GM23338 (cell line): ENCODE measurements around the gene HIVEP3. TPM values are rescaled to one million over a fixed set of nuclear protein-coding genes. Genes with fewer than 3 reads are reported as not detected.
A peak's percentile ranks its signal among the peaks of the same experiment; 100 is the strongest.

Experiments used
- ATAC-seq: fragments of 200-7000 bp; cut with Tn5 transposase; 3 replicates; pipeline ENCODE4 v1.9.1; 2020
- DNase-seq: peaks from one replicate; pipeline ENCODE4 v3.0.0-alpha.2; 2015; ENCODE audit warnings: low spot score
- H2AFZ ChIP-seq: fragments of 200-600 bp; sonication (generic); 2 replicates; pipeline ENCODE4 v1.8.0; 2016; ENCODE audit warnings: antibody characterized with exemption, mild to moderate bottlenecking, moderate library complexity
- H3F3A ChIP-seq: fragments of 200-600 bp; sonication (generic); replicated peaks from 2 replicates; pipeline ENCODE4 v1.8.0; 2017; ENCODE audit warnings: antibody characterized with exemption, mixed run types, low read depth
- H3K27ac ChIP-seq: fragments of 200-600 bp; sonication (generic); 2 replicates; pipeline ENCODE4 v1.6.1; 2016; ENCODE audit warnings: low read depth
- H3K27me3 ChIP-seq: fragments of 200-600 bp; sonication (generic); 2 replicates; pipeline ENCODE4 v1.8.0; 2016; ENCODE audit warnings: mild to moderate bottlenecking, mixed run types, moderate library complexity; ENCODE audit not compliant: insufficient read depth
- H3K36me3 ChIP-seq: fragments of 200-600 bp; sonication (generic); 2 replicates; pipeline ENCODE4 v1.8.0; 2016; ENCODE audit warnings: mild to moderate bottlenecking; ENCODE audit not compliant: insufficient read depth
- H3K4me1 ChIP-seq: fragments of 200-600 bp; sonication (generic); 2 replicates; pipeline ENCODE4 v1.8.0; 2016; ENCODE audit warnings: mild to moderate bottlenecking, moderate library complexity; ENCODE audit not compliant: insufficient read depth
- H3K4me2 ChIP-seq: fragments of 200-600 bp; sonication (generic); 2 replicates; pipeline ENCODE4 v1.7.1; 2017; ENCODE audit warnings: mixed run types
- H3K4me3 ChIP-seq: fragments of 200-600 bp; sonication (generic); 2 replicates; pipeline ENCODE4 v1.6.1; 2016; ENCODE audit warnings: mixed run types
- H3K79me2 ChIP-seq: fragments of 200-600 bp; sonication (generic); replicated peaks from 2 replicates; pipeline ENCODE4 v1.8.0; 2017; ENCODE audit warnings: mild to moderate bottlenecking; ENCODE audit not compliant: insufficient read depth
- H3K9me2 ChIP-seq: fragments of 200-600 bp; sonication (generic); 2 replicates; pipeline ENCODE4 v1.8.0; 2017; ENCODE audit not compliant: insufficient read depth
- H4K20me1 ChIP-seq: fragments of 200-600 bp; sonication (generic); replicated peaks from 2 replicates; pipeline ENCODE4 v1.8.0; 2017; ENCODE audit warnings: mild to moderate bottlenecking; ENCODE audit not compliant: insufficient read depth
- H3K27ac Mint-ChIP-seq: 2 replicates; pipeline ENCODE4 v1.8.0; 2020; ENCODE audit warnings: inconsistent platforms, mild to moderate bottlenecking, moderate library complexity, mixed read lengths
- H3K27me3 Mint-ChIP-seq: 3 replicates; pipeline ENCODE4 v1.8.0; 2022; ENCODE audit warnings: low read depth, mild to moderate bottlenecking, moderate library complexity, mixed read lengths, inconsistent platforms; ENCODE audit not compliant: insufficient read depth, poor library complexity
- H3K36me3 Mint-ChIP-seq: 3 replicates; pipeline ENCODE4 v1.8.0; 2021; ENCODE audit warnings: low read depth, mild to moderate bottlenecking, inconsistent platforms, moderate library complexity, mixed read lengths
- H3K4me1 Mint-ChIP-seq: 3 replicates; pipeline ENCODE4 v1.8.0; 2020; ENCODE audit warnings: mild to moderate bottlenecking, inconsistent platforms, mixed read lengths
- H3K4me3 Mint-ChIP-seq: 3 replicates; pipeline ENCODE4 v1.8.0; 2021; ENCODE audit warnings: moderate library complexity, mild to moderate bottlenecking, inconsistent platforms, mixed read lengths
- H3K9me3 Mint-ChIP-seq: 3 replicates; pipeline ENCODE4 v1.8.0; 2020; ENCODE audit warnings: moderate library complexity, mild to moderate bottlenecking, inconsistent platforms, mixed read lengths
- CREB1 ChIP-seq: fragments of 250-450 bp; sonication (Bioruptor Pico); IDR thresholded peaks from 2 replicates; pipeline ENCODE4 v1.5.0; 2020; ENCODE audit warnings: low read depth, mild to moderate bottlenecking, moderate library complexity
- CTCF ChIP-seq, 2 experiments: fragments of 200-600 bp in 1 of 2; sonication (generic) in 1 of 2; conservative IDR thresholded peaks; 2 replicates each; pipeline versions ENCODE4 v1.5.1 to v1.6.1; 2016 to 2017; ENCODE audit warnings: antibody characterized with exemption in 2 of 2, low read depth in 2 of 2, mild to moderate bottlenecking in 2 of 2, moderate library complexity in 1 of 2
- ETS1 ChIP-seq: IDR thresholded peaks from 2 replicates; pipeline ENCODE4 v1.6.1; 2016; ENCODE audit warnings: antibody characterized with exemption
- EZH2 ChIP-seq: fragments of 200-600 bp; sonication (generic); IDR thresholded peaks from one replicate; pipeline ENCODE4 v1.8.0; 2017; ENCODE audit warnings: antibody characterized with exemption, mild to moderate bottlenecking, low read depth; ENCODE audit not compliant: unreplicated experiment
- EZH2phosphoT487 ChIP-seq: fragments of 200-600 bp; sonication (generic); IDR thresholded peaks from one replicate; pipeline ENCODE4 v1.8.1; 2018; ENCODE audit warnings: antibody characterized with exemption; ENCODE audit not compliant: unreplicated experiment
- JUNB ChIP-seq: IDR thresholded peaks from one replicate; pipeline ENCODE4 v1.6.1; 2016; ENCODE audit warnings: antibody characterized with exemption; ENCODE audit not compliant: unreplicated experiment
- NANOG ChIP-seq: IDR thresholded peaks from 2 replicates; pipeline ENCODE4 v1.6.1; 2016; ENCODE audit warnings: antibody characterized with exemption, borderline replicate concordance
- POLR2AphosphoS5 ChIP-seq: IDR thresholded peaks from 2 replicates; pipeline ENCODE4 v1.6.1; 2016; ENCODE audit warnings: antibody characterized with exemption, low read depth
- REST ChIP-seq: IDR thresholded peaks from one replicate; pipeline ENCODE4 v1.6.1; 2018; ENCODE audit warnings: antibody characterized with exemption; ENCODE audit not compliant: unreplicated experiment
- STAT1 ChIP-seq: IDR thresholded peaks from one replicate; pipeline ENCODE4 v1.6.1; 2016; ENCODE audit warnings: antibody characterized with exemption; ENCODE audit not compliant: unreplicated experiment
- ZNF114 ChIP-seq: fragments of 250-450 bp; sonication (Bioruptor Pico); IDR thresholded peaks from 2 replicates; pipeline ENCODE4 v1.5.0; 2020; ENCODE audit warnings: mild to moderate bottlenecking, moderate library complexity
- ZNF331 ChIP-seq: fragments of 250-450 bp; sonication (Bioruptor Pico); IDR thresholded peaks from 2 replicates; pipeline ENCODE4 v1.5.0; 2020; ENCODE audit warnings: low read depth, mild to moderate bottlenecking, moderate library complexity
- polyA plus RNA-seq: library from polyadenylated mRNA; unstranded; fragments of >200 nt; fragmentation: Nextera tagmentation; extraction: Ambion mirVana; gene quantifications from 2 replicates; pipeline ENCODE4 v1.2.1, GENCODE V29; 2016
- total RNA-seq: library from RNA; depleted of rRNA; stranded (reverse); fragments of >200 nt; shearing (Covaris generic); gene quantifications from 2 replicates; pipeline ENCODE4 v1.2.3, GENCODE V29; 2014

The HIVEP3 gene
- total and polyA plus RNA-seq, 2 experiments from 2014 or later: 0.14 to 0.24 TPM

GRCh38 chr1:41476807-41477361 is 441.8 kb downstream of the HIVEP3 start:
- no peaks in the 10 kb centered on the region for H3F3A ChIP-seq
- DNase-seq: no peak
- TF ChIP-seq NANOG (no peak), CTCF (conservative IDR thresholded peaks at IDR 0.05; ENCODE audit: low read depth in 2 of 2) (no peak), JUNB (no peak), EZH2phosphoT487 (no peak), ZNF331 (no peak), CREB1 (CRISPR knock-in tag) (no peak), STAT1 (no peak), ETS1 (no peak), POLR2AphosphoS5 (no peak), REST (no peak), EZH2 (no peak), ZNF114 (CRISPR knock-in tag) (no peak)
- no peak overlapping the region for H3K4me3 Mint-ChIP-seq
- H3K36me3 ChIP-seq: no peaks in the 10 kb centered on the region
- no peak overlapping the region for H3K4me3 ChIP-seq
- H3K4me1 ChIP-seq: no peaks in the 10 kb centered on the region
- H3K9me2 ChIP-seq: no peaks in the 10 kb centered on the region
- H3K4me1 Mint-ChIP-seq: peaks cover 13% of the 10 kb centered on the region
- 0 out of 2 replicates have a peak overlapping the region, but pooled peaks have one; percentile 38 for H2AFZ ChIP-seq
- no peaks in the 10 kb centered on the region for H4K20me1 ChIP-seq
- H3K27me3 Mint-ChIP-seq: peaks cover 11% of the 10 kb centered on the region
- no peak overlapping the region for H3K27ac Mint-ChIP-seq
- peak; percentile 21; the same call in 2 of the 3 replicates for ATAC-seq
- H3K27ac ChIP-seq: no peak overlapping the region
- no peaks in the 10 kb centered on the region for H3K9me3 Mint-ChIP-seq
- no peaks in the 10 kb centered on the region for H3K79me2 ChIP-seq
- no peak overlapping the region for H3K4me2 ChIP-seq
- H3K27me3 ChIP-seq: no peaks in the 10 kb centered on the region
- no peaks in the 10 kb centered on the region for H3K36me3 Mint-ChIP-seq
